Tibial artery (tissue), 4 donors: ENCODE measurements around the gene INPP5A.

ENCODE experiments used
- DNase-seq, 2 donors: peaks; one replicate each; pipeline ENCODE4 v3.0.0-alpha.2; 2019
- H3K27ac ChIP-seq, 2 donors: fragments of 200-600 bp; sonication (generic) in 1 of 2; 1 replicate in 1 of 2; 2 replicates in 1 of 2; pipeline ENCODE4 v1.5.1; 2018 to 2019; ENCODE audit warnings: mild to moderate bottlenecking in 1 of 2
- H3K27me3 ChIP-seq, 2 donors: fragments of 200-600 bp; sonication (generic) in 1 of 2; one replicate each; pipeline versions ENCODE4 v1.5.1 to v1.6.0; 2016 to 2019
- H3K36me3 ChIP-seq, 3 donors: fragments of 200-600 bp; sonication (generic) in 2 of 3; one replicate each; pipeline ENCODE4 v1.5.1; 2016 to 2019; ENCODE audit warnings: mild to moderate bottlenecking in 2 of 3
- H3K4me1 ChIP-seq, 4 donors: fragments of 200-600 bp; sonication (generic) in 2 of 4; 1 replicate in 3 of 4; 2 replicates in 1 of 4; pipeline ENCODE4 v1.5.1; 2016 to 2019
- H3K4me3 ChIP-seq, 2 donors: fragments of 200-600 bp; sonication (generic) in 1 of 2; 1 replicate in 1 of 2; 2 replicates in 1 of 2; pipeline ENCODE4 v1.5.1; 2018 to 2019; ENCODE audit warnings: mild to moderate bottlenecking in 2 of 2
- H3K9me3 ChIP-seq, 3 donors: fragments of 200-600 bp; sonication (generic) in 1 of 3; one replicate each; pipeline ENCODE4 v1.5.1; 2016 to 2019
- intact Hi-C: fragments of 100-400 bp; cut with DNase I; formaldehyde crosslinking; loops from one replicate; pipeline ENCODE4 v1.15.0; 2023; ENCODE audit warnings: low total_unique reads
- TF ChIP-seq, protein P1 (sequence below), 2 experiments: fragments of 200-600 bp in 1 of 2; fragments of 450-650 bp in 1 of 2; IDR thresholded peaks; one replicate each; pipeline ENCODE4 v1.5.1; 2017 to 2019; ENCODE audit warnings: antibody characterized with exemption in 2 of 2, mild to moderate bottlenecking in 1 of 2, moderate library complexity in 1 of 2

INPP5A gene

DNA sequence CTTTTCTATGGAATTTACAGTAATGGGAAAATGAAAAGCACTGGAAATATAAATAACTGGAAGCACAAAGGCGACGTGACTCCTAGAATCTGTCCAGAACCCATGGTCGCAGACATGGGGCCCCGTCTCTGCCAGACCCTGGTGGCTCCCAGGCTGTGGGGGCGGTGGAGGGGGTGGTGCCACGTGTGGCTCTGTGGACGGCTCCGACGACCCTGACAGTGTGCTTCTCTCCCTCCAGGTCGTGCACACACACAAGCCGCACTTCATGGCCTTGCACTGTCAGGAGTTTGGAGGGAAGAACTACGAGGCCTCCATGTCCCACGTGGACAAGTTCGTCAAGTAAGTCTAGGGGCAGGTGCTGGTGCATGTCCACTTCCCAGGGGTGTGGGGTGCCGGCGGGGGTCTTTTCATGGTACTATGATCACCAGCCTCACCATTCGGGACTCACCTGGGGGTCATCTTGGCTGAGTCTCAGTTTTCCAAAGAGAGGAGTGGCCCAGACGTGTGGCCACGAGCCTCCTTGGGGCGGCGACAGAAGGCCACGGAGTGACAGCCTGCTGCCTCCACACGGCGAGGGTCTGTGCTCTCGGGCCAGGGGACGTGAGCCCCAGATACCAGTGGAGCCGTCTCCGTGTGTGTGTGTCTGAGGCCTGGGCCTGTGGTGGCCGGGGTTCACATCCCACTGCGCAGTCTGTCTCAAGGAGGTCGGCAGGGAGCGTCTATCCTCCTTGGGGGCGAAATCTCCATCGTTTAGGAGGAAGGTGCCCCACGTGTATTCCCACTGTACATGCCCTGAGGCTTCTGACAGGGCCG, 108.2 kb downstream of the INPP5A start:
- Histone ChIP-seq H3K4me3 (no peak overlapping the region), H3K9me3 (no peaks in the 10 kb centered on the region), H3K27ac (no peak overlapping the region), H3K36me3 (peaks cover 4 to 29% (median 14%) of the 10 kb centered on the region in 3 donors), H3K27me3 (no peaks in the 10 kb centered on the region), H3K4me1 (peaks cover 0 to 28% (median 7%) of the 10 kb centered on the region in 4 donors)
- DNase-seq: peak; percentile 17 to 48
- TF ChIP-seq, protein P1, sequence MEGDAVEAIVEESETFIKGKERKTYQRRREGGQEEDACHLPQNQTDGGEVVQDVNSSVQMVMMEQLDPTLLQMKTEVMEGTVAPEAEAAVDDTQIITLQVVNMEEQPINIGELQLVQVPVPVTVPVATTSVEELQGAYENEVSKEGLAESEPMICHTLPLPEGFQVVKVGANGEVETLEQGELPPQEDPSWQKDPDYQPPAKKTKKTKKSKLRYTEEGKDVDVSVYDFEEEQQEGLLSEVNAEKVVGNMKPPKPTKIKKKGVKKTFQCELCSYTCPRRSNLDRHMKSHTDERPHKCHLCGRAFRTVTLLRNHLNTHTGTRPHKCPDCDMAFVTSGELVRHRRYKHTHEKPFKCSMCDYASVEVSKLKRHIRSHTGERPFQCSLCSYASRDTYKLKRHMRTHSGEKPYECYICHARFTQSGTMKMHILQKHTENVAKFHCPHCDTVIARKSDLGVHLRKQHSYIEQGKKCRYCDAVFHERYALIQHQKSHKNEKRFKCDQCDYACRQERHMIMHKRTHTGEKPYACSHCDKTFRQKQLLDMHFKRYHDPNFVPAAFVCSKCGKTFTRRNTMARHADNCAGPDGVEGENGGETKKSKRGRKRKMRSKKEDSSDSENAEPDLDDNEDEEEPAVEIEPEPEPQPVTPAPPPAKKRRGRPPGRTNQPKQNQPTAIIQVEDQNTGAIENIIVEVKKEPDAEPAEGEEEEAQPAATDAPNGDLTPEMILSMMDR (IDR thresholded peaks at IDR 0.05): no peak
- intact Hi-C loops: loop anchor here (10.0 kb wide), 1 partner anchor 251 kb away; the partner anchor contains the start of gene PWWP2B

- intact Hi-C loops: loop anchor here (10.0 kb wide), 1 partner anchor 252 kb away; the partner anchor contains the start of gene PWWP2B
- Histone ChIP-seq H3K27me3 (no peaks in the 10 kb centered on the region), H3K36me3 (peaks cover 4 to 35% (median 18%) of the 10 kb centered on the region in 3 donors), H3K27ac (no peak overlapping the region), H3K4me1 (peaks cover 0 to 20% (median 7%) of the 10 kb centered on the region in 4 donors), H3K4me3 (no peak overlapping the region), H3K9me3 (no peaks in the 10 kb centered on the region)
- DNase-seq: peak; percentile 11 to 53
- TF ChIP-seq, protein P1 (IDR thresholded peaks at IDR 0.05): no peak
These were observed 109.0 kb downstream of the INPP5A start for GRCh38 chr10:132646443-132647097.

DNA sequence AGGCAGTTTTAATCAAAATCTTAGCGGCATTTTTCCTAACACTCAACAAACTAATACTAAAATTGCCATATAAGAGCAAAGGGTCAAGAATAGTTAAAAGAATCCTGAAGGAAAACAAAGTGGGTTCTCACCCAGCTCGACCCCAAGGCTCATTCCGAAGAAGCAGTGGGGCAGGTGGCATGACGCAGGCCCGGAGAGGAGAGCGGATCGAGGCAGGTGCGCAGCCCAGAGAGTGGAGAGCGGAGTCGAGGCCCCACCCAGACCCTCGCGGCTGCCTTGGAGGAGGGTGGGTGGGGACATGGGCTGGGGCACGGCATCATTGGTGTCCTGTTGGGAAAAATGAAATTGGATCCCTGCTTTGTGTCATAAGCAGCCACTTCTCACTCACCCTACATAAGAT, 109.8 kb downstream of the INPP5A start:
- TF ChIP-seq, protein P1 (IDR thresholded peaks at IDR 0.05): no peak
- peak in 1 of 2 donors; percentile 62 for DNase-seq
- intact Hi-C loops: loop anchor here (10.0 kb wide), 1 partner anchor 253 kb away; the partner anchor contains the start of gene PWWP2B

GRCh38 chr10:132648072-132648850, 110.7 kb downstream of the INPP5A start:
- DNase-seq: peak in 1 of 2 donors; percentile 64
- Histone ChIP-seq H3K27ac (no peak overlapping the region), H3K4me3 (no peak overlapping the region), H3K27me3 (no peaks in the 10 kb centered on the region), H3K36me3 (peaks cover 14 to 52% (median 28%) of the 10 kb centered on the region in 3 donors), H3K9me3 (no peaks in the 10 kb centered on the region), H3K4me1 (peaks cover 0 to 17% (median 7%) of the 10 kb centered on the region in 4 donors)
- TF ChIP-seq, protein P1 (IDR thresholded peaks at IDR 0.05): no peak
- intact Hi-C loops: loop anchor here (10.0 kb wide), 1 partner anchor 253 kb away; the partner anchor contains the start of gene PWWP2B

More for the DNA sequence above, 109.8 kb downstream of the INPP5A start:
- Histone ChIP-seq H3K4me1 (peaks cover 0 to 17% (median 7%) of the 10 kb centered on the region in 4 donors), H3K27me3 (no peaks in the 10 kb centered on the region), H3K27ac (no peak overlapping the region), H3K36me3 (peaks cover 7 to 44% (median 20%) of the 10 kb centered on the region in 3 donors), H3K4me3 (no peak overlapping the region), H3K9me3 (no peaks in the 10 kb centered on the region)
